ENCODE measurements around the gene CPNE2. TPM values are rescaled to one million over a fixed set of nuclear protein-coding genes. Genes with fewer than 3 reads are reported as not detected.

The CPNE2 gene
- 12.4 and 17.1 TPM in 2 replicates for total RNA-seq

DNA sequence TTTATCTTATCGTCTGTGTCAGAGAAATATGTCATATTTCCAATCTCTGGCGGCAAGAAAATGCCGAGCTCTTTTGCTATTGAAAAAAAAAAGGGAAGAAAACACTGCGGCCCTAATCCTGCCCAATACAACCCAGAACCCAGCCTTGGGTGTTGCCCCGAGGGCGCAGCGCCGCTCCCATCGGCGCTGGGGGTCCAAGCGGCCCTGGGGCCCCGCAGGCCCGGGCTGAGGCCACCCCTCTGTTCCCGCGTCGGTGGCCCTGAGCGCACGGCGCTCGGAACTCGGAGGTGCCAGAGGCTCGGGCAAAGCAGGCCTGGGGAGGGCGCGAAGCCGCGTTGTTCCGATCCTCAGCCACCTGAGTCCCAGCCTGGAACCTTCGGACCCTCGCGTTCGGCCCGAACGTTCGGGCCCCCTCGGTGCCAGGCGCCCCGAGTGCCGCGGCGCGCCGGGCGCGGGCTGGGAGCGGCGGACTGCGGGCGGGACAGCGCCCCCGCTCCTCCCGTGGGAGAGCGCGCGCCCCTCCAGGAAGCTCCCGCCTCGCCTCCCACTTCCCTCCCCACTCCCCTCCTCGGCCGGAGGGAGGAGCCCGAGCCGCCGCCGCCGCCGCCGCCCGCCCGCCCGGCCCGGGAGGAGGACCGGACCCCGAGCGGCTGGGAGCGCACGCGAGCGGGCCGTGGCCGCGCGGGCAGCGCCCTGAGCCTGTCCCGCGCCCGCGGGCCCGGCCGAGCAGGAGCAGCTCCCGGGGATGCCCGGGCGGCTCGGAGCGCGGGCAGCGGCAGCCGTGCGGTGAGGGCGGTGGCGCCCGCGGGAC is at the start of gene CPNE2:
TSS of gene CPNE2 (plus strand) at position 609 of the 811 bp plus-strand sequence. CDS start 18,160 bp downstream, outside the sequence.

DNA sequence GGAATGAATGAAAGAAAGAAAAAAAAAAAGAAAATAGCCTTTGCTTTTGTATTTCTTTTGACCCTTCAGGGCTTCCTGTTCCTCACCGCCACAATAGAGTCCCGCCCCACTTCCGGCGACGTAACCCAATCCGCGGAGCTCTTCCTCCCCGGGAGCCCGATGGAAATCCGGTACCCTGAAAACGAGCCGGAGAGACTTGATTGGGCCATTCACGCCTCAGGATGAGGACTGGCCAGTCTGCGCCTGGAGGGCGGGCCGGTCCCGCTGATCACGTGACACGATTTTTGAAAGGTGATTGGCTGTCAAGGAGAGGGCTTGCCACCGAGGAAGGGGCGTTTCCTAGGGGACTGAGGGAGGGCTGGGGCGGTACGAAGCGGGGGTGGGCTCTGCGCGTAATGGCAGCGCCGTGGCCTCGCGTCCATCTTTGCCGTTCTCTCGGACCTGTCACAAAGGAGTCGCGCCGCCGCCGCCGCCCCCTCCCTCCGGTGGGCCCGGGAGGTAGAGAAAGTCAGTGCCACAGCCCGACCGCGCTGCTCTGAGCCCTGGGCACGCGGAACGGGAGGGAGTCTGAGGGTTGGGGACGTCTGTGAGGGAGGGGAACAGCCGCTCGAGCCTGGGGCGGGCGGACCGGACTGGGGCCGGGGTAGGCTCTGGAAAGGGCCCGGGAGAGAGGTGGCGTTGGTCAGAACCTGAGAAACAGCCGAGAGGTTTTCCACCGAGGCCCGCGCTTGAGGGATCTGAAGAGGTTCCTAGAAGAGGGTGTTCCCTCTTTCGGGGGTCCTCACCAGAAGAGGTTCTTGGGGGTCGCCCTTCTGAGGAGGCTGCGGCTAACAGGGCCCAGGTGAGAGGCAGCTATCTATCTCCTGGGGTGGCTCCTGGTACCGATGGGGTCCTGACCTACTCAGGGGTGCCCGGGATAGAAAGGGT is 93.8 kb downstream of the CPNE2 start, which contains the start of the genes PSME3IP1 and RSPRY1:
TSS of gene PSME3IP1 (minus strand) at position 95 of the 927 bp plus-strand sequence. CDS start 12,185 bp downstream, outside the sequence.
TSS of gene RSPRY1 (plus strand) at position 385 of the 927 bp plus-strand sequence. CDS start 18,330 bp downstream, outside the sequence.

Other genes with a start within 250 kb of the CPNE2 start
- gene SLC12A3, start 227.4 kb upstream of the CPNE2 start, total RNA-seq, result not detected in 2 replicates
- 55.5 and 96.3 TPM in 2 replicates for gene HERPUD1, start 160.4 kb upstream of the CPNE2 start, total RNA-seq
- gene CETP, start 130.6 kb upstream of the CPNE2 start, total RNA-seq, result not detected in 2 replicates
- 18.9 and 19.9 TPM in 2 replicates for gene NLRC5, start 103.0 kb upstream of the CPNE2 start, total RNA-seq
- gene PSME3IP1, start 93.5 kb downstream of the CPNE2 start, total RNA-seq, result 66.2 and 75.2 TPM in 2 replicates
- gene RSPRY1, start 93.7 kb downstream of the CPNE2 start, total RNA-seq, result 37.8 and 41.1 TPM in 2 replicates
- 60.0 and 71.3 TPM in 2 replicates for gene ARL2BP, start 152.7 kb downstream of the CPNE2 start, total RNA-seq
- gene PLLP, start 192.1 kb downstream of the CPNE2 start, total RNA-seq, result 0.31 TPM in 1 of 2 replicates, not detected in the other

Measured in aortic smooth muscle cell (primary cell).